HG03354 (cell line): ENCODE data around the gene TRIM5.
"Not testable (repeated sequence)": the region's sequence is repeated elsewhere in the genome, so short reads cannot be mapped to it uniquely, and the experiment has no call there.

ENCODE experiments used
- ATAC-seq: cut with Tn5 transposase; IDR thresholded peaks from one replicate; pipeline ENCODE4 v1.9.1; 2021; ENCODE audit warnings: mild to moderate bottlenecking; ENCODE audit not compliant: unreplicated experiment, poor library complexity, severe bottlenecking

TRIM5 gene

GRCh38 chr11:5690216-5690615, 5.3 kb upstream of the TRIM5 start:
- ATAC-seq, result no peak

DNA sequence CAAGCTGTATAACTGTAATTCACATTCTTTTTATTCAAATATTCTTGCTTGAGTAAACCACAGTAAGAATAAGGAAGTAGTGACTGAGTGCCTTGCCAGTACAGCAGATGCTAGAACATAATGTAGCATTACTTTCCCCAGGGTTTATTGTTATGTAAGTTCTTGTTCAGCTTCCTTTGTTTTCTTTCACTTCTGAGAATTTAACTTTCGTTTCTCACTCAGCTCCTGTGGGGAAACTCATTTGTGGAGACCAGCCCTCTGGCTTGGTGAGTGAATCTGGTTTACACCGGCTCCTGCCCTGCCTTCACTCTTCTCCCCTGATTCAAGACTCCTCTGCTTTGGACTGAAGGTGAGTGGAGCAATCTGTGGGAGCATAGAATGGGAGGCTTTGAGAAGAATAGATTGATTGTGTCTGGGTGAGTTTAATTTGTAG, 4.7 kb upstream of the TRIM5 start, which contains the start of gene TRIM22:
TRIM22 (plus strand) TSS at position 240 of the 433 bp plus-strand sequence. CDS start 6,443 bp downstream, outside the sequence.
- ATAC-seq, result peak; percentile 80

DNA sequence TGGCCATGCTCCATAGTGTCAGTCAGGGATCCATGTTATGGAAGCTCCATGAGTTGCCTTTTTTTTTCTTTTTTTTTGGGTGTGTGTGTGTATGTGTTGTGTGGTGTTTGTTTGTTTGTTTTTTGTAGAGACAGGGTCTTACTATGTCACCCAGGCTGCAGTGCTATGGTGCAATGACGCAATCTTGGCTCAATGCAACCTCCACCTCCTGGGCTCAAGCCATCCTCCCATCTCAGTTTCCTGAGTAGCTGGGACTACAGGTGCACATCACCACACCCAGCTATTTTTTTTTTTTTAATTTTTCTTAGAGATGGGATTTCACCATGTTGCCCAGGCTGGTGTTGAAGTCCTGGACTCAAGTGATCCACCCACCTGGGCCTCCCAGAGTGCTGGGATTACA, 3.6 kb upstream of the TRIM5 start:
- no peak for ATAC-seq

- no peak for ATAC-seq
Measured at GRCh38 chr11:5686426-5686825, 1.6 kb upstream of the TRIM5 start.

DNA sequence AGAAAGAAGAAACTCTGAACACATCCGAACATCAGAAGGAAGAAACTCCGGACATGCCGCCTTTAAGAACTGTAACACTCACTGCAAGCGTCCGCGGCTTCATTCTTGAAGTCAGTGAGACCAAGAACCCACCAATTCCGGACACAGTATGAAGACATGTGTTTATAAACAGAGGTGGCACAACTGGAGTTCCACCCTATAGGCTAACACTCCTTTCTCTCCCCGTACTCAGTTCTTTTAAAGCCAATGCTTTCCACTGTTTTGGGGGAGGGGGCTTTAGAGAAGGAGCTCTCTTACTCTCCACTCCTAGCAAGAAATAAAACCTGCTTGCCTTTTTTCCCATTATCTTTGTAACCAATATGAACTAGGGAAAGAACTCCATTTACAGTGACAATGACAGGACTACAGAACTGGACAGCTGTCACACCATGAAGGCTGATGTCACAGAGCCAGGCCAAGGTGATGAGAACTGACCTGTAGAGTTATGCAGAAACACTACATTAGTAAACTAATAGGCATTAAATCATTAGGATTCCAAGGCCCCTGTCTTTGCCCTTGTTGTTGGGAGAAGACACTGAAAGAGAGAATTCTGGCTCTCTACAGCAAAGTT, 733 bp downstream of the TRIM5 start:
- peak; percentile 26 for ATAC-seq

GRCh38 chr11:5683620-5684019, 1.3 kb downstream of the TRIM5 start:
- not testable (repeated sequence) for ATAC-seq

DNA sequence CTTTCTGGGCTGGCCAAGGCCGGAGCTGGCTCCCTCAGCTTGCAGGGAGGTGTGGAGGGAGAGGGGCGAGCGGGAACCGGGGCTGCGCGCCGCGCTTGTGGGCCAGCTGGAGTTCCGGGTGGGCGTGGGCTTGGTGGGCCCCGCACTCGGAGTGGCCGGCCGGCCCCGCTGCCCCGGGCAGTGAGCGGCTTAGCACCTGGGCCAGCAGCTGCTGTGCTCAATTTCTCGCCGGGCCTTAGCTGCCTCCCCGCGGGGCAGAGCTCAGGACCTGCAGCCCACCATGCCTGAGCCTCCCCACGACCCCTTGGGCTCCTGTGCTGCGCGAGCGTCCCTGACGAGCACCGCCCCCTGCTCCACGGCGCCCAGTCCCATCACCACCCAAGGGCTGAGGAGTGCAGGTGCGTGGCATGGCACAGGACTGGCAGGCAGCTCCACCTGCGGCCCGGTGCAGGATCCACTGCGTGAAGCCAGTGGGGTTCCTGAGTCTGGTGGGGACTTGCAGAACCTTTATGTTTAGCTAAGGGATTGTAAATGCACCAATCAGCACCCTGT, 1.9 kb downstream of the TRIM5 start:
- ATAC-seq, result not testable (repeated sequence)

DNA sequence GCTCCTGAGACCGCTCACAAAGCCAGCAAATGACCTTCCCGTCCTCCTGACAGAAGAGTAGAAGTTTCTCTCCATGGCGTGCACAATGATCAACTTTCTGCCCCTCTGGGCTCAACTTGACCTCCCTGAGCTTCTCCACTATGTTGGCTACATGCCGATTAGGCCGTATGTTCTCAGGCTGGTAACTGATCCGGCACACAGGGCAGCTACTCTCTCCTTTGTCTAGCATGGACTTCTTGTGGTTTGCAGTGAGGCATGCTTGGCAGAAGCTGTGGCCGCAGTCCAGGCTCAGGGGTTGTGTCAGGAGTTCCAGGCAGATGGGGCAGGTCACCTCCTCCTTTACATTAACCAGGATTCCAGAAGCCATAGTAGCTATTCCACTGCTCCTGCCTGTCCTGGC, 5.1 kb downstream of the TRIM5 start:
- ATAC-seq, result no peak

- ATAC-seq, result no peak
Measured at GRCh38 chr11:5674391-5674790, 10.5 kb downstream of the TRIM5 start.

DNA sequence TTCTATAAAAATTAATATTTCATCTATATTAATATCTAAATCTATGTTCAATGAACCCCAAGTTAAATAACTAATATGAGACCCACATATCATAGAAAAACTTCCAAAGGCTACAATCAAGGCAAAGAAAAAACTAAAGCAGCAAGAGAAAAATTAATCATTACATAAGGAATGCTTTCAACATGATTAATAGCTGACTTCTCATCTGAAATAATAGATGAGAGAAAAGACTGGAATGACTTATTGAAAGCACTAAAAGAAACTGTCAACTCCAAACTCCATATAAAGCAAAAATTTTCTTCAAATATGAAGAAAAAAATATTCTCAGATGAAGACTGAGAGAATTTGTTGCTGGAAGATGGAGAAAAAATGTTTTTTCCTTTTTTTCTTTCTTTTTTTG, 13.0 kb downstream of the TRIM5 start:
- no peak for ATAC-seq

DNA sequence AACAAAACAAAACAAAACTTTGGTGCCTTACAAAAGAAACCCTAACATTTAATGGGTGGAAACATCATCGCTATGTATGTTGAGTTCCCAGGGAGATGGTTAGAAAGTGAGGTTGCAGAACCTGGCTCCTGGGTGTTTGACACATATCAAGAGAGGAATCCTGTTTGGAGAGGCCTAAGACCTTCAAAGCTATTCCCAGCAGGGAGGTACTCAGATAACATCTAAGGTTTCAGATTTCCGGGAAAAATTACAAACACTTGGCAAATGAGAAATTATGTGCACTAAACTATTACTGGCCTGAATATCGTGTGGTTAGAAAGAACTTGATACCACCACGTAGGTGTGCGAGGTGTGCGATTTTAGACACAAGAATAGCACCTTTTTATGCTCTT, 18.5 kb downstream of the TRIM5 start:
- no peak for ATAC-seq

DNA sequence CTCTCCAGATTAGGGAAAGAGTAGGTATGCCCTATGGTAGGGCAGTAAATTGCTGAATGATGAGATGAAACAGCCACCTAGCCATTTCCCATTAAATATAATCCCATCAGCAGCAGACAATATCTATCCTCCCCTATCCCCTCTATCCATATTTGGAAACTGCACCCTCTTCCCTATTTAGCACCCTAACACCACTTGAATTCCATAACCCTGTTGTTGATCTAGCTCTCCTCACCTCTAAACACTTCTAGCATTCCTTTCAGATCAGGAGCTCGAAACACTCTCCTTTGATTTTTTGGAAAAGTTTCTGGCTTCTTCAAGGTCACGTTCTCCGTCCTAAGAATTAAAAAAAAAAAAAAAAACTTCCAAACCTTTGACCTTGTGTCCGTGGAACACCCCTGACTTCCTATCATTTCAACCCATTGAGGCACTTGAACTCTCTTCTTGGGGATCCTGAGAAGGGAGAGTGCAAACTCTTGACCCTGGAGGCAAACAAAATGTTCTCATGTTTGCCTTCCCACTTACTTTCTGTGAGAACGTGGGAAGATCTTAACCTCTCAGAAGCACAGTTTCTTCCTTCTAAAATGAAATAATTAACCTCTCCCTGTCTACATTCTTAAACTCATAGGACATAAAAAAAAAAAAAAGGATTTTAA, 19.0 kb downstream of the TRIM5 start:
- no peak for ATAC-seq

DNA sequence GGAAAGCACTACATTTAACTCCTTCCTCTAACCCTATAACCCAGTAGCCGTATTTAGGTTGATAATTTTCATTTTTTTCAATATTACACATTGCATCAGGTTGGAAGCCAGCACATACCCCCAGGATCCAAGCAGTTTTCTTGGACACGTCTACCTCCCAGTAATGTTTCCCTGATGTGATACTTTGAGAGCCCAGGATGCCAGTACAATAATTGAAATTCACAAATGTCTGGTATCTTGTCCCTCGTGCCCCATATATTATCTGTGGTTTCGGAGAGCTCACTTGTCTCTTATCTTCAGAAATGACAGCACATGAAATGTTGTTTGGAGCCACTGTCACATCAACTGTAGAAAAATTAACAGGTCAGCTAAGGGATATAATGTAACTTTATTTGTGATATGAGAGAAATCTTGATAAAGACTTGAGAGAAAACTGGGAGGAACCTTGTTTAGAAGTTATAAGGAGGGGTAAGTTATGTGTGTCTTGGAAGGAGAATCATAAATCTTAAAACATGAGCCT, 19.8 kb downstream of the TRIM5 start:
- no peak for ATAC-seq

GRCh38 chr11:5663511-5663910, 21.4 kb downstream of the TRIM5 start:
- ATAC-seq, result no peak

DNA sequence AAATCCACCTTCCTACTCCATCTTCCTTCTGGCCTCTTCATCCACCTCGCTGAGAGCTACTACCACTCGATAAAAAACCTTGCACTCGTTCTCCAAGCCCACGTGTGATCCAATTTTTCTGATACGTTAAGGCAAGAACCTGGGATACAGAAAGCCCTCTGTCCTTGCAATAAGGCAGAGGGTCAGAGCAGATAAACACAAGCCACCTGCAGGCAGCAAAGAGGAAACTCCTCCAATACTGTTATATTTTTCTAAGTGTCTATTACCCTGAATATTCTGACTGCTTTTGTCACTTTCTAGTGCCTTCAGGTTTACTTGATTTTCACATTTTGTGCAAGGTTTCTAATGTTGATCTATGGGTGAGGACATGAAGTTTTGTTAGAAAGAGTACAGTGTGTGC, 26.6 kb downstream of the TRIM5 start:
- no peak for ATAC-seq

GRCh38 chr11:5656956-5657355, 27.9 kb downstream of the TRIM5 start:
- ATAC-seq, result not testable (repeated sequence)

GRCh38 chr11:5655474-5655873, 29.4 kb downstream of the TRIM5 start:
- ATAC-seq, result no peak

GRCh38 chr11:5646139-5646538, 38.7 kb downstream of the TRIM5 start:
- ATAC-seq, result no peak

DNA sequence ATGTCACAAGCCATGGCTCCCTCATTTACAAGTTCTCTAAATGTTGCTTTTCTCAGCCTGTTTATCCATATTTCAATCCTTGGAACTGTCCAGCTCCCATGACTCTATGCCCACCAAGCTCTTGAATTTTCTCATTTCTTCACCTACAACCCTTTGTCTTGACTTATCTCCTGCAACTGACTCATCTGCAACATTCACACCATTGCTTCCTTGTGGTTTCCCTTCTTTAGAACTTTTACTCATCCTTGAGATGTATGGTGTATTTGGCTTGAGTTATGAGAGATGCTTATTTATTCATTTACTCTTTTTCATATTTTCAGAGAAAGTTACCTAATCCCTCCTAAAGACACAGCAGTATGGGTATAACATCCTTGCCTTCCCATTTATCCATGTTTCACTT, 41.3 kb downstream of the TRIM5 start:
- no peak for ATAC-seq

GRCh38 chr11:5639953-5640352, 44.9 kb downstream of the TRIM5 start:
- no peak for ATAC-seq

DNA sequence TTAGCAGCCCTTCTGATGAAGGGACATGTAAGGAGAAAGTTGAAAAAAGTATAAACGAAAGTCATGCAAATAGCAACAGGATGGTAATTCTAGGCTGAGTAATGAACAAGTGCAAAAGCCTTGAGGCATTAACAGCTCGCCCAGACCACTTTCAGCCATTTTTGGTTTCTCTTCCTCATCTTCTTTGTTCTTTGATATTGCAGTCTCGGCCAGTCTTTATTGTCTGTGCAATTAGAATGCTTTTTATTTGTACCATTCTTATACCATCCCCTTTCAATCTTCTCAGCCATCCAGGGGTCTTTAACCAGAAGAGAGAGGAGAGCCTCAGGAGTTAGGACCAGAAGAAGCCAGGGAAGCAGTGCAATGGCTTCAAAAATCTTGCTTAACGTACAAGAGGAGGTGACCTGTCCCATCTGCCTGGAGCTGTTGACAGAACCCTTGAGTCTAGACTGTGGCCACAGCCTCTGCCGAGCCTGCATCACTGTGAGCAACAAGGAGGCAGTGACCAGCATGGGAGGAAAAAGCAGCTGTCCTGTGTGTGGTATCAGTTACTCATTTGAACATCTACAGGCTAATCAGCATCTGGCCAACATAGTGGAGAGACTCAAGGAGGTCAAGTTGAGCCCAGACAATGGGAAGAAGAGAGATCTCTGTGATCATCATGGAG, 52.8 kb downstream of the TRIM5 start:
- ATAC-seq, result peak; percentile 96
